Islet of Langerhans (tissue), 1 donor: ENCODE data around the gene CASQ2.

Source experiments
- FAIRE-seq: peaks from one replicate; lab custom pipeline; 2011; peaks lifted over from hg19 to GRCh38; lab: Jason Lieb, UNC

Gene CASQ2

DNA sequence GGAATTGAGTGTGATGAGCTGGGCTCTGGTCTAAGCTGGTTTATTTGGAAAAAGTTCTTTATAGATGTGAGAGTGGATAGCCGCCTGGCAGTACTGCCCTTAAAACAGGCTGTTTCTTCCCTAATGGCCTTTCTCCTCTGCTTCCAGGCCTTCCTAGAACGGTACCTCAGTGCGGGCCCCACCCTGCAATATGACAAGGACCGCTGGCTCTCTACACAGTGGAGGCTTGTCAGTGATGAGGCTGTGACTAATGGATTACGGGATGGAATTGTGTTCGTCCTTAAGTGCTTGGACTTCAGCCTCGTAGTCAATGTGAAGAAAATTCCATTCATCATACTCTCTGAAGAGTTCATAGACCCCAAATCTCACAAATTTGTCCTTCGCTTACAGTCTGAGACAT is 77.5 kb downstream of the CASQ2 start:
- FAIRE-seq, result no peak

GRCh38 chr1:115687744-115688143 is 80.8 kb downstream of the CASQ2 start:
- no peak for FAIRE-seq

DNA sequence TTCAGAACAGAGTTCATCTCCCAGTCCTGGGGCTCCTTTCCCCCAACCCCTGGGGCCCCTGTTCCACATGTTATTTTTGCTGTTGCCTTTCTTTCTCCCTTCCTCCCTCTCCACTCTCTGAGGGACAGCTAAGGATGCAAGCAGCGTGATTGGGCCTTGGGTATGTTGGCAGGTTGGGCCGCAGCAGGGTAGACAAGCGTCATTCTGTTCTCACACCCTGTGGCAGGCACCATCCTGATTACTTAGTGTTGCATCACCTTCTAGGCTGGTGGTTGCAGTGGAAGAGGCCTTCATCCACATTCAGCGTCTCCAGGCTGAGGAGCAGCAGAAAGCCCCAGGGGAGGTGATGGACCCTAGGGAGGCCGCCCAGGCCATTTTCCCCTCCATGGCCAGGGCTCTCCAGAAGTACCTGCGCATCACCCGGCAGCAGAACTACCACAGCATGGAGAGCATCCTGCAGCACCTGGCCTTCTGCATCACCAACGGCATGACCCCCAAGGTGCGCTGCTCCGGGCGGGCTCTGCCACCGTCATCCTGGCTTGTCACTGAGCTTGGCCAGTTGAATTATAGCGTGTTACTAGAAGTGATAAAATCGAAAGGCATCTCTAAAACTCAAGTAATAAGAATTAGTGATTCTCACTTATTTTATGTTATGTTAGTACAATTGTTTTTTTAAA is 83.3 kb downstream of the CASQ2 start:
- no peak for FAIRE-seq

DNA sequence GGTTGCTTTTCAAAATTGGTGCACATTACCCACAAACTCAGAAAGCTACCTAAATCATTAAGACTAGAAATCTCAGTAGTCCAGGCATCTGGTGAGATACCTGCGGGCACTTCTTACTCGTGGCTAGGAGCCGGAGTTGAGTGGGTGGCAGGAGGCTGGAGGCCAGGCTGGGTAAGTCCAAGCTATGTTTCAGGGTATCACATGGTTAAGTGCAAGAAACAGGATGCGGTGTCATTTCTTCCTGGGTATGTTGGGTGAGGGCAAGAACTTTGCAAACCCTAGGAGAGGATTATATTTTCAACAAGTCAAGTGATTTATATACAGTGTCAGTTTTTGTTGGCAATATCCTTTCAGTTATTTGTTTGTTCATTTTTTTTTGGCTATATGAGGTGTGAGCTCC is 85.7 kb downstream of the CASQ2 start:
- FAIRE-seq, result no peak

DNA sequence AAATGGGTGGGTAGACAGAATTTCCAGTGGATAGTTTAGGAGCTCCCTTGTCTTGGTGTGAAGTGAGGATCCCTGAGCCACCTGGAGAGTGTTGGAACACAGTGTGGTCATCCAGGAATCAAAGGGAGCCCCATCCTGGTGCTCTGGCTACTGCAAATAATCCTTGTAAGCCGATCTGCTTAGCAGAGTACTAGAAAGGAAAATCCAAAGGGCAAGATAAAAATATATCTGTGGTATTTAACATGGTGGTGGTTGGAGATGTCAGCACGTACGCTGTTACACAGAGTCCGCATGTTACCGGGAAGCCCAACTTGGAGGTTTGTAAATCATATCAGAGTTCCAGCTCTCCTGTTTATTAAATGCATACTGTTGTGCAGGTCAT is 87.8 kb downstream of the CASQ2 start:
- FAIRE-seq, result no peak

DNA sequence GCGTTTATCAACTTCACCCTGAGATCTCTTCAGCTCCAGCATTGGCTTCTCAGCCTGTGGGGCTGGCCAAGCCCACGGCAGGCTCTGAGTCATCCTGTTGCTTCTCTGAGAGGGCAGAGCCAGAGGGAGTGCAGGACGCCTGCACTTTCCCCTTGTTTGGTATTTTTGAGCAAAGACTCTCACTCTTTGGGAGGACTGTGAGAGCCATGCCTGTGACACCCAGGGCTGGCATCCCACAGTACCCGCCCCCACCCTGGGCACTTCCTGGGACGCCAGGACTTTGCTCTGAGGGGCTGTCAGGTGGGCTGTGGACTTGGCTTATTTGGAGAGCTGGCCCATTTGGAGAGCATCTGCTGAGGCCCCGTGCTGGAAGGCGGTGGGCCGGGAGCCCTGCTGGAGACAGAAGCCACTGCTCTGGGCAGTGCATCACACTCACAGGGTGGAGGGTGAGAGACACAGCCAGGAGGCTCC is 89.3 kb downstream of the CASQ2 start:
- no peak for FAIRE-seq

DNA sequence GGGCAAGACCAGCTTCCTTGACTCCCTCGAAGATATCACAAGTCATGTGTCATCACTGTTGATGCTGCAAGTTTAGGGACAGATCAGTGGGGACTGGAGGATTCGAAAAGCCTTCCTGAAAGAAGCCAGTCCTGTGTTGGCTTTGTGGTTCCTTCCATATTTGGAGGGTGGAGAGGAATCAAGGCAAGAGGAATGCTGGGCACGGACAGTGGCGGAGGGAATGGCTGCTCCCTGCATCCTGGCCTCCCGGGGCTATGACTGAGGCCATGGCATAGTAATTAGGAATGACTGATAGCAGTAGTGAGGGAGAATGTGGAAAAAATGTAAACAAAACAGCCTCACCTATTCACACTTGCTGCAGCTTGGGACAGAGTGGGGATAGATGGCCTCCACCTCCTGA is 90.4 kb downstream of the CASQ2 start:
- FAIRE-seq, result no peak

DNA sequence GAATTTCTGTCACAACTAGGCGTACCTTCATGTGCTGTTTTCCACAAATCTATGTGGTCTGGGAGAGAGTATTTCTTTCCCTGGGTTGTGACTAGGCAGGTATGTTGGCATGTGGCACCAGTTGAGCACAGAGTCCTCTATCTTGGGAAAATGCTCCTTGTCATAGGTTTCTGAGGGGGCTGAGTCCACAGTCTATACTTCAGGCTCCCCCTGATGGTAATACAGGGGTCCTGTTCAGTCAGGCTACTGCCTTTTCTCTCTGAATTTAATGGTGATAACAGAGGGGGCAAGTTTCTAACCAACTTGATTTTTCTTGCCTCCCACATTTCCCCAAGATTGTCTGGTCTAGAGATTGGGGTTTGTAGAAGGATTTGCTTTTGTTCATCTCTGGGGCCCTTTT is 90.9 kb downstream of the CASQ2 start:
- no peak for FAIRE-seq

GRCh38 chr1:115677182-115677555 is 91.3 kb downstream of the CASQ2 start:
- FAIRE-seq, result no peak

DNA sequence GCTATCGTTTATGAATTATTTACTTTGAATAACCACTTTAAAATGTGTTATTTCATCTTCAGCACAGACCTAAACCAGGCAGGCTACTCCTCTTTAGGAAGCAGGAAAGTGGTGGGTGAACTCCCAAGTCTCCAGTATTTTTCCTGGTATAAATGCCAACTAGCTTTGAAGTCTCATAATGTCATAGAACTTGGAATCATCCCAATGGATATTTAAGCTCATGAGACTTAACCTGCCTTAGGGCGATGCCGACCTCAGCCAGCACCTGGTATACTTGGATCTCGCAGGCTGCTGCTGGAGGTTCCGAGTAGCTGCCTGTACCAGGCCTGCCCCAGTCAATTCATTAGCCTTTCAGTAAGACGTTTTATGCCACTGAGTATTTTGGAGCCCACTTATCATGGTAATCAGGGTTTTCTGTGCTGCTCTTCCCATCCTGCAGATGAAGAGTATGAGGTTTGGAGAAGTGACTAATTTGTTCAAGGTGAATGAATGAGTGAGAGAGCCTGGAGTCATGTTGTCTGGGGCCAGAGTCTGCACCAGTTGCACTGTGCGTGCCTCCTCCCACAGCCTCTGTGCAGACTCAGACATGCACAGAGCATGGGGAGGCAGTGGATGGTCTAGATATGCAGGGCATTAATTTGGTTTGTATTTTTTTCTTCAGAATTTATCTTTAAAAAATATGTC is 91.9 kb downstream of the CASQ2 start:
- no peak for FAIRE-seq

GRCh38 chr1:115672224-115673009 is 96.1 kb downstream of the CASQ2 start:
- no peak for FAIRE-seq

- FAIRE-seq, result no peak
Measured at GRCh38 chr1:115671176-115671934, 97.2 kb downstream of the CASQ2 start.

GRCh38 chr1:115670476-115671175 is 97.9 kb downstream of the CASQ2 start:
- FAIRE-seq, result no peak

DNA sequence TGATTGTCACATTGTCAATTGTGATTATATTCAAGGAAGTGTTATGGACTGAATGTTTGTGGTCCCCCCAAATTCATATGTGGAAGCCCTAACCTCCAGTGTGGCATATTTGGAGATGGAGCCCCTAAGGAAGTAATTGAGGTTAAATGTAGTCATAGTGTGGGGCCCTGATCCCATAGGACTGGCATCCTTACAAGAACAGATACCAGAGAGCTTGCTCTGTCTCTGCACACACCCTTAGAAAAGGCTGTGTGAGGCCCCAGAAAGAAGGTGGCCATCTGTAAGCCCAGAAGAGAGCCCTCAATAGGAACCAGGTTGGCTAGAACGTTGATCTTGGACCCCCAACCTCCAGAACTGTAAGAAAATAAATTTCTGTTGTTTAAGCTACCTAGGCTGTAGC is 98.6 kb downstream of the CASQ2 start:
- no peak for FAIRE-seq

DNA sequence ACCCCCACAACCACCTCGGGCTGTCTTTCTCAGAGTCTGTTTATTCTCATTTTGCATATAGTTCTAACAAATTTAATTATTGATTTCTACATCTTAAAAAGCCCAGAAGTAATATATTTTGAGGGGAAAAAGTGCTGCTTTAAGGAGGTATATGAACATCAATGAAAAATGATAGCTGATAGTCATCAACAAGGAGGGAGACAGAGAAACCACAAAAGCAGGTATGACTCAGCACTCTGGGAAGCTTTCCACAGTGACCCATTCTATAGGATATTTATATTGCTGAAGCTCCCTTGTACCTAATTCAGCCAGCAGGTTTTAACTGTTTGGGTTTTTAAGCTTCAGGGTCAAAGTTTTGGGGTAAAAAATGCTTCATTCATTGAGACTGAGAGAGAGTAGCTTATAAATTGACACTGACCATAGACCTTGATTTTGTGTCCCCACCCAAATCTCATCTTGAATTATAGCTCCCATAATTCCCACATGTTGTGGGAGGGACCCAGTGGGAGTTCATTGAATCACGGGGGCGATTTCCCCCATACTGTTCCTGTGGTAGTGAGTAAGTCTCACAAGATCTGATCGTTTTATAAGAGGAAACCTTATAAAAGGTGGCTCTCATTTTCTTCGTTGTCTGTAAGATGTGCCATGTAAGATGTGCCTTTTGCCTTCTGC is 99.4 kb downstream of the CASQ2 start:
- FAIRE-seq, result no peak

DNA sequence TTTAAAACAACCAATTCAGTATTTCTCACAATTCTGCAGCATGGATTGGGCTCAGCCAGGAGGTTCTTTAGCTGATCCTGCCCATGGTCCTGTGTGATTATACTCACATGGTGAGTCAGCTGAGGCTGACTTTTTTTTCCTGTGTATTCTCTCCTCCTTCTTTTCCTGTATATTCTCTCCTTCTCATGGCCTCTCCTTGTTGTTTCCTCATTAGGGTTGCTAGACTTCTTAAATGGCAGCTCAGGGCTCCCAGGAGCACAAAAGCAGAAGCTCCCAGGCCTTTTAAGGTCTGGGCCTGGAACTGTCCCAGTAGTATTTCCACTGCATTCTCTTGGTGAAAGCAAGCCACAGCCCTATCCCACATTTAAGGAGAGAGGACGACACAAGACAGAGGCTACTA is 99.9 kb downstream of the CASQ2 start:
- FAIRE-seq, result no peak

- no peak for FAIRE-seq
Measured at GRCh38 chr1:115666702-115667101, 101.8 kb downstream of the CASQ2 start.

GRCh38 chr1:115666206-115666605 is 102.3 kb downstream of the CASQ2 start:
- no peak for FAIRE-seq

- no peak for FAIRE-seq
Measured at GRCh38 chr1:115665319-115666096, 103.0 kb downstream of the CASQ2 start.

DNA sequence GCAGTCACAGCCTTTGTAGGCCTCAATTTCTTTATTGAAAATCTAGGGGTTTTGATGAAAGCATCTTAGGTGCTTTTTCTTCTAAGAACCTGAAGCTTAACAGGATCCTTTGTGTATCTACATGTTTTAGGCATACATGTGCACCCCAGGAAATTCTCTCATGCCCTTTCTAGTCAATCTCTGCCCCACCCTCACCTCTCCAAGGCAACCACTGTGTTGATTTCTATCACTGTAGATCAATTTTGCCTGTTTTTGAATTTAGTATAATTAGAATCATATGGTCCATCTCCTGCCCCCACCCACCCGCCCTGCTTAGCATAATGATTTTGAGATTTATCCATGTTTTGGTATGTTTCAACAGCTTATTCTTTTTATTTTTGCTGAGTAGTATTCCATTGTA is 107.4 kb downstream of the CASQ2 start:
- FAIRE-seq, result no peak

- no peak for FAIRE-seq
Measured at GRCh38 chr1:115660151-115660550, 108.4 kb downstream of the CASQ2 start.
